GM18517 (cell line): ENCODE results near the gene GRB14.
"Not testable (repeated sequence)": the region's sequence is repeated elsewhere in the genome, so short reads cannot be mapped to it uniquely, and the experiment has no call there.

Experiments used
- ATAC-seq: cut with Tn5 transposase; IDR thresholded peaks from one replicate; pipeline ENCODE4 v1.9.1; 2021; ENCODE audit warnings: mild to moderate bottlenecking, moderate library complexity; ENCODE audit not compliant: unreplicated experiment

Gene GRB14

DNA sequence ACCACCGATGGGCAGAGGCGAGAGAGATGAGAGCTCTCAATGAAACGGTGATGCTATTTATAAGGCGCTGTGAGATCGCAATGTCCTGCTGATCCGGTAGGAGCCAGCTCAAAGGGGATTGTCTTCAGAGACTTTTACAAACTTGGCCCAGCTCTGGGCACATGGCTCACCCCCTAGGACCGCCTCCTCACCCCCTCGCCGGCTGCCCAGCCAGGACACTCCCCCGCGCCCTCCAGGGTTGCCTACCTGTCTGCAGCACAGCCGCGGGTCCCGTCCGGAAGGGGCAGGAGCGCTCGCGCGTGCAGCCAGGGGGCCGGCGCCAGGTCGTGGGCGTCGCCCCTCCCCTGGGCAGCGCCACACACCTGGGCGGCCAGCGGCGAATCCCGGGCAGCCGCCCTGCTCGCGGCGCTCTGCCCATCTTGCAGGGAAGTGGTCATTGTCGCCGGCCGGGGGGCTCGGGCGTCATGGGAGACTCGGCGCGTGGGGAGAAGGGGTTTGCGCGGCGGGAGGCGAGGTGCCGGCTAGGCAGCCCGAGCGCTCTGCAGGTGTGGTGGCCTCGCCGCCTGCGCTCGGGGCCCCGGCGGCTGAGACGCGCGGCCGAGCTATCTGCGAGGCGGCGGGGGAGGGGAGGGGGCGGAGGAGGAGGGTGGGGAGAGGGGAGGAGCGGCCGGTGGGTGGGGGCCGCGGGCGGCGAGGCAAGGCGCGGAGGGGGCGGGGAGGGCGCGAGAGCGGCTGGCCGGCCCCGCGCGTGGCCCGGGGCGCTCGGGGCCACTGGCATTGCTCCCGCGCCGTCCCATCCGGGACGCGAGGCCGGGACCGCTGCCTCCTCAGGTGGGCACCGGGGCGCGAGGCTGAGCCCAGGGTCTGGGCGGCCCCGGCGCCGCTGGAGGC is at the start of gene GRB14:
GRB14 (minus strand) TSS at position 610 of the 891 bp plus-strand sequence; CDS start at position 437, 173 bp downstream.
- ATAC-seq: no peak

DNA sequence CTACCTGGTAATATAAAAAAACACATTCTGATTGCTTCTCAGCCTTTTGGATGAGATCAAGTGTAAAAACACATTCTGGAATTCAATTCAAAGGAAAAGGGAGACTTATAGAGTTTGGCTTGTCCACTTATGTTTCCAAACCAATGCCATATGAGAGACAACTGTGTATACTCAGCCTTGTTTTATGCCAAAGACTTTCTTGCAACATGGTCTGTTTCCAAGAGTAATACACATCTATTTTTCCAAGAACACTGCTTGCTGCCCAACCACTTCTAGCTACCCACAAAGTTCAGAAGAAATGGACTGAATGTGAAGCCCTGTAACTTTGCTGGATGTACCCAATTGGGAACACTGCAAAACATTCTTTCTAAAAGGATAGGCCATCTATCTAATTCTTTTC is 48.0 kb upstream of the GRB14 start:
- no peak for ATAC-seq

DNA sequence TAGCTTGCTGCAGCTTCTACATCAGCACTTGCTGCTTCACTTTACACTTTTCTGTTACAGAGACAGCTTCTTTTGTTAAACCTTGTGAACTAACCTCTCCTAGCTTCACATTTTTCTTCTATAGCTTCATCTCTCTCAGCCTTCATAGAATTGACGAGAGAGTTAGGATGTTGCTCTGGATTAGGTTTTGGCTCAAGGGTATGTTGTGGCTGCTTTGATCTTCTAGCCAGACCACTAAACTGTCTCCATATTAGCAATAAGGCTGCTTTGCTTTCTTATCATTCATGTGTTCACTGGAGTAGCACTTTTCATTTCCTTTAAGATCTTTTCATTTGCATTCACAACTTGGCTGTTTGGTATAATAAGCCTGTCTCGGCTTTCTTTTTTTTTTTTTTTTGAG is 46.3 kb upstream of the GRB14 start:
- no peak for ATAC-seq

DNA sequence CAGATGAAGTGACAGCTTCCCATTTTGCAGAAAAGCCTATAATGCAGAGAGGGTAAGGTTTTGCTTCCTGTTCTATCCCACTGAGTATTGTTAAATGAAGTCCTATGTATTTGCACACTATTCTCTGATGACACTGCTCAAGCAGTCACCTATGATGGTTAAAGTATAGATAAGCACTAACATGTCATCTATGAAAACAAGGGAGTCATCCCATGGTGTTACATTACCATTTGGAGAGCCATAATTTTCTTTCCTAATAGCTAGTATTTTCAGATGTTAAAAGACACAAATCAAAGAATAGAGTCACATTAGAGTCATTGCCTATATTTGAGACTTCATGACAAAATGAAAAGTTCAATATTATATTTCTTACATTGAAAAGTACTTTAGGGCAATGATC is 42.8 kb upstream of the GRB14 start:
- ATAC-seq: no peak

DNA sequence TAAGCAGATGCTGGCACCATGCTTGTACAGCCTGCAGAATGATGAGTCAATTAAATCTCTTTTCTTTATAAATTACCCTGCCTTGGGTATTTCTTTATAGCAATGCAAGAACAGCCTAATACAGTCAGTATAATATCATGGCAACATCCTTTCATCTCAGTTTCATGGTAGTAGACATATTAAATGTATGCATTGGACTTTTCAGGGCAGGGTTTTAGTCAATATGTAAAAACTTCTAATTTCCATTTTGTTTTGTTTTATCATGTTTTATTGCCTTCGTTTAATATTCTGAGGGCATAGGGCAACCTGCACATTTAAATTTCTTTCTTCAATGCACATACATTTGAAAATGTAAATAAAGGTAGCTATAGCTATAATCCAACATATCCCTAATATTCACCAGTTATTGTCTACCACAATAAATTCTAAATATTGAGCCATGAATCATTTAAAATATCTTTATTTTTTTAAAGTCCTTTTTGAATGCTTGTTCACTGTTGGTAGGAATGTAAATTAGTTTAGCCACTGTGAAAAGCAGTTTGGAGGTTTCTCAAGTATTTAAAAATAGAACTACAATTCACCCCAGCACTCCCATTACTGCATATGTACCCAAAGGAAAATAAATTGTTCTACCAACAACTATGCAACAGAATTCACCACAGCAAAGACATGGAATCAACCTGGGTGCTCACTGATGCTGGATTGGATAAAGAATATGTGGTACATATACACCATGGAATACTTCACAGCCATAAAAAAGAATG is 41.8 kb upstream of the GRB14 start:
- ATAC-seq: no peak

DNA sequence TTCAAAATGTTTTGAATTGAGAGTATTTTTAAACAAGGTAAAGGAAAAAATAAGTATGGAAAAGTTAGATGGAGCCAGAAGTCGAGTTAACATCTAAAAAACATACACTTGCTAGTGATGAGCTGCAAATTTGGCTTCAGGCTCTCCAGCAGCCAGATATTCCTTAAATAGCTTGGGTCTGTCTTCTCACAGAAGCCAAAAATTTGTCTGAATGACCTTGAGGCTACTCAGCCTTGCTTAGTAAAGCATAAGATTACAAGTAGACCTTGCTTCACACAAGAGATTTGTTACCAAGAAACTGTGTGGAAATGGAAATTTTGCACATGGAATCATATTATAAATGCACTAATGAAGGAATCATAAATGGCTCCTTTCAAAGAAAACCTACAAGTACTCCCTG is 40.8 kb upstream of the GRB14 start:
- no peak for ATAC-seq

DNA sequence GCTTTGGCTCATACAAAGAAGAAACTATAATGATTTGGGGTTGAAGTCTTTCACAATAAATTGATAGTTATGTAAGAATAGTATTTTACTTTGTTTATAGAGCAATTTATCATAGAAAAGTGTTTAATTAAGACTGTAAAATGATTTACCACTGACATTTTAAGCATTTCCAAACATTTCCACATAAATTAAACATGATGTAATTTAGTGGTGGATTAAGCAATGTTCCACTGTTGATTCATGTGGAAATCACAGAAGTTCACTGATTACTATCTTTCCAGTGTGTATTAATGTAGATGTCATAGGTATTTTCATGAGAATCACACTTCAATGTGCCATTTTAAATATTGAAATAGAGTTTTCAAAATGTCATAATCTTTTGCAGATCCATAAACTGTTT is 40.1 kb upstream of the GRB14 start:
- ATAC-seq: no peak

DNA sequence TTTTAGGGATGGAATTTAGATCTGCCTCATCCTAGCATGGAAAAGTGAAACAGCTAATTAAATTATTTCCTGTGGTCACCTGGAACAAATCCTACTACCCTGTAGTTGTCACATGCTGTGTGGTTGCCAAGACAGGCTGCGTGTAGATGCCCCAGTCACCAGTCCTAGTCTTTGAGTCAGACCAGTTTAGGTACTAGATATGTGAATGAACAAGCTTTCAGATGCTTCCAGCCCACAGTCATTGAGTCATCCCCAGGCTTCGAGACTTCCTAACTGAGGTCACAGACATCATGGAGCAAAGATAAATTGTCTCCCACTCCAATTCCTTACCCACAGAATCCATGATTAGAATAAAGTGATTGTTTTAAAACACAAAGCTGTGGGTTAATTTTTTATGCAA is 35.8 kb upstream of the GRB14 start:
- no peak for ATAC-seq

DNA sequence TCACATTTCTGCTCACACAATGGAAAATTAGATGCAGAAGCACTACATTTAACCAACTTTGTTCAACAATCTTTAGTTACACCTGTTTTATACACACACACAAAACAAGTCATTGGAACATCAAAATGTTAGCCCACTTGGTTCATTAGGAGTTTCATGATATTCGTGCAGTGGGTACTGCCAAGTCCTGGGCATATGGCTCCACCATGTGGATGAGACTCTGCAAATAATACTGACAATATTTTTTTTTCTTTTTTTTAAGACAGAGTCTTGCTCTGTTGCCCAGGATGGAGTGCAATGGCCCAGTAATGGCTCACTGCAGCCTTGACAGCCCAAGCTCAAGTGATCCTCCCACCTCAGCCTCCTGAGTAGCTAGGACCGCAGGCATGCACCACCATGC is 34.5 kb upstream of the GRB14 start:
- no peak for ATAC-seq

DNA sequence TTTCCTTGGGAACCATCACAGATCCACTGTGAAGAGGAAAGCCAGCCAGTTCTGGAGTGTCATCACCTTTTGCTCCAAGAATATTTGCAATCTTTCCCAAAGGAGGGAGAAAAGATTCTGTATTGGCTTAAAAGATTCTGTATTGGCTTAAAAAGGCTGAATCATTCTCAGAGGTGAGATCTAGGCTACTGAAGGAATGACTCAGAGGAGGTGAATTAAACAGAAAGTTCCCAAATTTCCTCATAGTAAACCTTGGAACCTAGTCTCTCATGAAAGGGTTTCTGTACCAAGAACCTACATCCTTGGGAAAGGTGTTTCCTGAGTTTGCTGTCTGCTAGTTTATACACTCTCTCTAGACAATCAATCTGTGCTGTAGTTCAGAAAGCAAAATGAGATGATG is 34.1 kb upstream of the GRB14 start:
- ATAC-seq: no peak

DNA sequence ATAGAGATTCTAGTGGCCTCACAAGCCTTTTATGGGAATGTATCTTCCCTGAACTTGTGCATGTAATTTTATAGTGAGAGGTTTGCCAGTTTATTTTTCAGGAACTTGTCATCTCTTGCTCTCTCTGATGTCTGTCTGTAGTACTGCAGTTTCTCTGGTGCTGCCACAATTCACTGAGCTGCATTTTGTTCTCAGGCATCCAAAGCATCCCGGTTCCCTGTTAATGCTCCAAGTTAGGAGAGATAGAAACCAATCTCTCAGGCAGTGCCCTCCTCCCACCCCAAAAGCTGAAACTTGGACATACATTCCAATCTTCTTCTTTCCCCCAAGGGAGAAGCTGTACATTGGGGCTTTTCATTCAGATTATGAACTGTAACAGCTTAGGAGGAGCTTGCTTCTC is 30.1 kb upstream of the GRB14 start:
- no peak for ATAC-seq

DNA sequence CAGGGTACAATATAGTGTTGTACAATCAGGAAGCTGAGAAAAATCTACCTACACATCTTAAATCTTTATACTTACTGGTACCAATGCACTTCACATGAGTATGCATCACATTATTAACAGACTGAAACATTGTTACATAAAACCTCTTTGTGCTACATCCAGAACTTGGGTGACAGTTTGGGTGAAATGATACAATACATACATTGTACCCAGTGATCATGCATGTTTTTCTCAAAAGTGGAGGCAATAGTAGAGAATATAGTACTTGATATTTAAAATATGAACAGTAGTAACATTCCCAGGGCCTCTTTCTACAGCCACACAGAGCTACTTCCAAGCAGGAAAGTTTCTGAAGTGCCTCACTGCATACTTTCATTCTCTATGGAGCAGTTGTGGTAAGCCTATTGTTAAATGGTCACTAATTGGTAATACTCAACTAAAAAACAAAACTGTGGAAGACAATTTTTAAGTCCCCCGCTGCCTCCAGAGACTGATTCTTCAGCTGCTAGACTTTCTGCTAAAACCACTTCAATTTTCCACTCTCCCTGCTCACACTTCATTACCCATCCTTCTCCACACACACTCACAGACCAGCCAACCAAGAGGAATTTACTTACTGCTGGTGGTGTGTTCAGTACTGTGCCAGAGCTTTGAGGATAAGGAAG is 22.9 kb upstream of the GRB14 start:
- ATAC-seq: no peak

DNA sequence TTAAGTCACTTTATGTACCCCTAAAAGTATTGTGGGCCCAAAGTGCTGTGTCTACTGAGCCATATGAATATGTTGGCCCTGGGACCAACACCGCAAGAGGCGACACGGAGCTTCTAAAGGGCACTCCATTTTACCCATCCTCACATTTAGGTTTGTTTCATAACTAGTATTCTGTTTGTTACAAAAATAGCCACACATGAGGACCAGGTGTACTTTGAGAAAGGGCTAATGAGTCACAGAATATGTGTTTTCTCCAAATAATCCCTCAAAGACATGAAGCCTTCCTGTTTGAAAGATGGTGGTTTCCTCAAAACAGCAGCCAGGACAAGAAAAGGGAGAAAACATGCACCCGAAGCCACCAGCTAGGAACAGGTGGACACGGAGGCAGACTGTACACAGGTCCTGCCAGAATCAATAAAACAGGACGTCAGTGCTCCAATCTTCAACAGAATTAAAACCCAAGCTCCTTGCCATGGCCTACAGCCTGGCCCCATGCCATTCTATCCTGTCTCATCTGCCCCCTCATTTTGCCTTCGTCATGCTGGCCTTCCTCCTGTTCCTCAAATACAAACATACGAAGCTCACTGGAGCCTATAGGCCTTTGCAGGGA is 21.8 kb upstream of the GRB14 start:
- ATAC-seq: no peak

DNA sequence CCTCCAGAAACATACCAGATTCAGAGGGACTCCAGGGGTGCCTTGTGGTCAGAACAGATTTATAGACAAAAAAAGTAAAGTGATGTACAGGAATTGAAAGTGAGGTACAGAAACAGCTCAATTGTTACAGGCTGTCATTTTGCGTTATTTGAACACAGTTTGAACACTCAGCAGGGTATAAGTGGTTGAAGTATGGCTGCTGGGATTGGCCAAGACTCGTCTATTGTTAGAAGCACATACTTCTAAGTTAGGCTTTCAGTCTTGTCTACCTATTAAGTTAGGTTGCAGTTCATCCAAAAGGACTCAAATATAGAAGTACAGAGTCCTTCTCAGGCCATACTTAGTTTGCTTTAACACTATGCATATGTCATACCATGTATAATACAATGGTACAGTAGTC is 21.0 kb upstream of the GRB14 start:
- no peak for ATAC-seq

DNA sequence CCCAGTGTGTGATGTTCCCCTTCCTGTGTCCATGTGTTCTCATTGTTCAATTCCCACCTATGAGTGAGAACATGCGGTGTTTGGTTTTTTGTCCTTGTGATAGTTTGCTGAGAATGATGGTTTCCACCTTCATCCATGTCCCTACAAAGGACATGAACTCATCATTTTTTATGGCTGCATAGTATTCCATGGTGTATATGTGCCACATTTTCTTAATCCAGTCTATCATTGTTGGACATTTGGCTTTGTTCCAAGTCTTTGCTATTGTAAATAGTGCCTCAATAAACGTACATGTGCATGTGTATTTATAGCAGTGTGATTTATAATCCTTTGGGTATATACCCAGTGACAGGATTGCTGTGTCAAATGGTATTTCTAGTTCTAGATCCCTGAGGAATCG is 7.0 kb upstream of the GRB14 start:
- not testable (repeated sequence) for ATAC-seq

DNA sequence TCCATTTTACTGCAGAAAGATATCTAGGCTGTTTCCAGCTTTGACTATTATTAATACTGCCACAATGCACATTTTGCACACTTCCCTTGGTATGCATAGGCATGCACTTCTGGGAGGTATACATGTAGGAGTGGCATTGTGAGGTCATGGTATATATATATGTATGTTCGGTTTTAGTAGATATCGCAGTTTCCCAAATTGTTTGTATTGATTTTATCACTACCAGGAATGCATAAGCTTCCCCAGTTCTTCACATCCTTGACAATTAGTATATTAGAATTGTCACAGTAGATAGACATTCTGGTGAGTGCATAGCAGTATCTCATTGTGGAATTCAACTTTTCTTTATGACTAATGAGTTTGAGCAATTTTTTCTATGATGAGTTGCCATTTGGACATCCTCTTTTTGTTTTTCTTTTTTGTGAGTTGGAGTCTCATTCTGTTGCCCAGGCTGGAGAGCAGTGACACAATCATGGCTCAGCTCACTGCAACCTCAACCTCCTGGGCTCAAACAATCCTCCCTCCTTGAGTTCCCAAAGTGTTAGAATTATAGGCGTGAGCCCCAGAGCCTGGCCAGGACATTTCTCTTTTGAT is 4.2 kb upstream of the GRB14 start:
- ATAC-seq: no peak

DNA sequence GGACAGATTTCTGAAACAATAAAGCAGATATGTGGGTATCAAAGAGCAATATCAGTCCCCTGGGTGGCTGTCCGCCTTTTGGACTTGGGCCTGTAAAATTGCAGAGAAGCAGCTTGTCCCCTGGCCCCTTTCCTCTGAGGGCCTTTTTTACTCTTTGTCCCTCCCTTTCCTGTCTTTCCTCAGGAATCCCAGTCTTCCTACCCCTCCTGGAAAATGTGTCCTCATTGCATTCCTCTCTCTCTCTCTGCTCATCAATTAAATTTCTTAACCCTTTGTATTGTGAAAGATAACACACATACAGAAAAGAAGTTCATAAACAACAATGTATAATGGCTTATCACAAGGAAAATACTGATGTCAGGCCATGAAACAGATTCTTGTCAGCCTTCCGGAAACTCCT is 3.0 kb upstream of the GRB14 start:
- ATAC-seq: no peak

DNA sequence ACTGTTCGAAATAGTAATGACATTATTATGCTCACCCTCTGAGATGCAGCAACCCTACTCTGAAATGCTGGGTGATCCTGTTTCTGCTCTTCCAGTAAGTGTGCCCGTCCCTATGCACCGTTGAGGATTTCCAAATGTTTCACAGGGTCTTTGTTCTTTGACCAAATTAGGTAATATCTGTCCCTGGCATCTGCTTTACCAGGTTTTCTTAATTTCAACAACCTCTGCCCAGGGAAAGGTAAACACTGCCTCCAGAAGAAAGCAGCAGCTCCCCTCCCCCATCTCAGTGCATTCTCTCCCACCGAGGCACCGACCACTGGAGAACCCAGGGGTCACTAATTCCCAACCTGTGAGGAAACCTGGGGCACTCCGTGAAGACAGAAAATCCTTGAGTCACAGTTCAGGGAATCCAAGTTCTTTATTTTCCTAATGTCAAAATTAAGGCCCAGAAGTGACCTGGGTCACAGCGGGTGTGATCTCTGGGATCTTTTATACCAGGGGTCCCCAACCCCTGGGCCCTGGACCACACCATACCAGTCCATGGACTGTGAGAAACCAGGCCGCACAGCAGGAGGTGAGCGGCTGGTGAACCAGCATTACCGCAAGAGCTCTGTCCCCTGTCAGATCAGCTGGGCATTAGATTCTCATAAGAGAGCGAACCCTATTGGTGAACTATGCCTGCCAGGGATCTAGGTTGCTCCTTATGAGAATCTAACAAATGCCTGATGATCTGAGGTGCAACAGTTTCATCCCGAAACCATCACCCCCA is 1.2 kb upstream of the GRB14 start:
- no peak for ATAC-seq

DNA sequence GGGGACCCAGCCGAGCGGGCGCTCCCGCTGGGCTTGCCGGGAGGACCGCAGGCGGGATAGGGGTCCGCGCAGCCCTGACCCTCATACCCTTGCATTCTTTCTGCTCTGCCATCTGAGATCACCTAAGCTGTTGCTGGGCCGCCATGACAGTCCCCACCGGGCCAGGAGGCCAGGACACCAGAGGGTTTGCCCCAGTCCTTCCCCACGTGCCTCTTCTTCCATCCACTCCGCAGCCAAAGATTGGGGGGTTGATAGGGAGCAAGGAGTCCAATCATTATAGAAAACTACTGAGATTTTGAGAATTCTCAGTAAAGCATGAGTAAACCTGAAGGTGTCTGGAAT is 453 bp upstream of the GRB14 start:
- no peak for ATAC-seq

DNA sequence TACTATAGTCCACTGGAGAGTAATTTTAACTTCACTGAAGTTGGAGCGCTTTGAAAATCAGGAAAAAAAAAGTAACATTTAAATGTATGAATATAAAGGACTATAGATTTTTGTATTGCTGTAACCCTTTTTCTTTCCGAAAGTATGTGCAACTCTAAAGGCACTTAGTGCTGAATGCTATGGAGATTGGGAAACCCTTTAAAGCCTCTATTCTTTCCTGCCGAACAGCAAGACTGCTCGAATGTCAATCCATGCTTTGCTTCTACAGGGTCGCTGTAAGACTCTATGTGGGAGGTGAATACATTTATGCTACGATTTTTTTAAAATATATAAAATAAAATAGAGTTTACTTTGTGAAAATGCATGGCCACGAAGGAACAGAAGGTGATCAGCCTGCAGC is 825 bp downstream of the GRB14 start:
- ATAC-seq: no peak
